Measurements from ENCODE around the gene TESMIN. TPM values are rescaled to one million over a fixed set of nuclear protein-coding genes. Genes with fewer than 3 reads are reported as not detected.

The TESMIN gene
- total and polyA plus RNA-seq, 2 of the 4 experiments (the other 2 are of a cell fraction): 0.90 to 2.2 TPM

- Histone ChIP-seq H4K20me1 (ENCODE audit: insufficient read depth, low read length) (0 out of 2 replicates have a peak, but pooled peaks cover 5% of the 10 kb centered on the region), H3K56ac (ENCODE audit: extremely low read depth, insufficient read depth, low read length) (no peak overlapping the region), H3K4me1 (ENCODE audit: control insufficient read depth, insufficient read depth, low read length) (peaks cover 7% of the 10 kb centered on the region), H2AFZ (replicated peaks; ENCODE audit: low read length, poor library complexity) (no peak overlapping the region), H3K4me3 (ENCODE audit: insufficient read depth, low read depth, low read length) (no peak overlapping the region), H3K27me3 (ENCODE audit: control insufficient read depth, insufficient read depth, low read length) (peaks cover 36% of the 10 kb centered on the region), H4K8ac (ENCODE audit: low read depth in 2 of 2, low read length in 2 of 2) (no peak overlapping the region), H2AK5ac (ENCODE audit: low read depth, low read length) (peak overlapping the region; percentile 70; the same call in 1 of the 2 replicates), H4K5ac (ENCODE audit: low read depth, low read length) (no peak overlapping the region), H3K36me3 (ENCODE audit: control insufficient read depth, insufficient read depth, low read length) (no peaks in the 10 kb centered on the region), H3K79me1 (ENCODE audit: low read depth in 1 of 2, low read length in 2 of 2) (no peaks in the 10 kb centered on the region), H2AK9ac (replicated peaks; ENCODE audit: low read depth, low read length, poor library complexity) (no peak overlapping the region), H2BK15ac (ENCODE audit: low read depth, low read length) (no peak overlapping the region), H3K4me2 (ENCODE audit: low read depth, low read length) (no peak overlapping the region), H3K9ac (ENCODE audit: low read depth, low read length) (no peak overlapping the region), H3K9me1 (ENCODE audit: insufficient read depth, low read length) (no peaks in the 10 kb centered on the region), H3K14ac (replicated peaks; ENCODE audit: low read depth, low read length) (no peak overlapping the region), H3K18ac (ENCODE audit: low read depth, low read length) (no peak overlapping the region), H3K9me3 (ENCODE audit: control insufficient read depth, insufficient read depth, low read length) (peaks cover 12% of the 10 kb centered on the region), H3K27ac (ENCODE audit: insufficient read depth, low read length) (no peak overlapping the region), H2BK120ac (ENCODE audit: low read depth, low read length) (no peak overlapping the region), H2BK20ac (ENCODE audit: low read depth, low read length) (no peak overlapping the region), H2BK5ac (ENCODE audit: low read depth, low read length, poor library complexity, severe bottlenecking) (no peak overlapping the region), H3K23ac (ENCODE audit: low read depth, low read length) (no peak overlapping the region), H4K91ac (ENCODE audit: insufficient read depth, low read depth, low read length) (no peak overlapping the region), H3K4ac (ENCODE audit: low read depth, low read length) (no peak overlapping the region; the same call in 1 of the 2 replicates)
- ATAC-seq (ENCODE audit: low read depth) (no peak), DNase-seq (no peak)
- dilution Hi-C loops (cut with HindIII; ENCODE audit: low sequenced_read_pairs, unreplicated experiment): no loop called here
- no TSS peak for BruUV-seq (replicated peaks)
- intact Hi-C loops (cut with micrococcal nuclease): no loop called here
- in situ Hi-C loops (cut with MboI; ENCODE audit: low sequenced_read_pairs): no loop called here
- ChIA-PET CTCF (no interaction called here), POLR2A (ENCODE audit: unreplicated experiment) (no interaction called here)
- no peak for TF ChIP-seq MAFK (IDR thresholded peaks at IDR 0.05; ENCODE audit: low read depth, low read length)
- TF ChIP-seq CHD1 (IDR thresholded peaks at IDR 0.05; ENCODE audit: low read depth, low read length): no peak
- no peak for TF ChIP-seq RCOR1 (IDR thresholded peaks at IDR 0.05; ENCODE audit: insufficient replicate concordance, low read length)
- TF ChIP-seq RAD21 (IDR thresholded peaks at IDR 0.05; ENCODE audit: low read length): no peak
- no peak for TF ChIP-seq POLR2A (IDR thresholded peaks at IDR 0.05; ENCODE audit: low read depth, low read length)
- no peak for TF ChIP-seq ELK1 (IDR thresholded peaks at IDR 0.05; ENCODE audit: borderline replicate concordance, low read depth, low read length)
- TF ChIP-seq MXI1 (IDR thresholded peaks at IDR 0.05; ENCODE audit: borderline replicate concordance, low read depth, low read length): no peak
- TF ChIP-seq CTCF (conservative IDR thresholded peaks at IDR 0.05; ENCODE audit: low read depth, low read length): no peak
- TF ChIP-seq NFE2L2 (IDR thresholded peaks at IDR 0.05; ENCODE audit: low read depth, low read length): no peak
- TF ChIP-seq CEBPB (IDR thresholded peaks at IDR 0.05; ENCODE audit: low read depth, low read length): no peak
- 100% methylated on average over 2 of the region's 8 CpGs; no CpG with 5 or more reads in 1 of the 2 experiments for WGBS, 2 experiments (ENCODE audit: extremely low coverage in 2 of 2, insufficient read length in 1 of 2)
These were observed 93.2 kb downstream of the TESMIN start for GRCh38 chr11:68658097-68658496.

Data from IMR-90 (cell line).